ENCODE data around the gene B4GALT2.

B4GALT2 gene

DNA sequence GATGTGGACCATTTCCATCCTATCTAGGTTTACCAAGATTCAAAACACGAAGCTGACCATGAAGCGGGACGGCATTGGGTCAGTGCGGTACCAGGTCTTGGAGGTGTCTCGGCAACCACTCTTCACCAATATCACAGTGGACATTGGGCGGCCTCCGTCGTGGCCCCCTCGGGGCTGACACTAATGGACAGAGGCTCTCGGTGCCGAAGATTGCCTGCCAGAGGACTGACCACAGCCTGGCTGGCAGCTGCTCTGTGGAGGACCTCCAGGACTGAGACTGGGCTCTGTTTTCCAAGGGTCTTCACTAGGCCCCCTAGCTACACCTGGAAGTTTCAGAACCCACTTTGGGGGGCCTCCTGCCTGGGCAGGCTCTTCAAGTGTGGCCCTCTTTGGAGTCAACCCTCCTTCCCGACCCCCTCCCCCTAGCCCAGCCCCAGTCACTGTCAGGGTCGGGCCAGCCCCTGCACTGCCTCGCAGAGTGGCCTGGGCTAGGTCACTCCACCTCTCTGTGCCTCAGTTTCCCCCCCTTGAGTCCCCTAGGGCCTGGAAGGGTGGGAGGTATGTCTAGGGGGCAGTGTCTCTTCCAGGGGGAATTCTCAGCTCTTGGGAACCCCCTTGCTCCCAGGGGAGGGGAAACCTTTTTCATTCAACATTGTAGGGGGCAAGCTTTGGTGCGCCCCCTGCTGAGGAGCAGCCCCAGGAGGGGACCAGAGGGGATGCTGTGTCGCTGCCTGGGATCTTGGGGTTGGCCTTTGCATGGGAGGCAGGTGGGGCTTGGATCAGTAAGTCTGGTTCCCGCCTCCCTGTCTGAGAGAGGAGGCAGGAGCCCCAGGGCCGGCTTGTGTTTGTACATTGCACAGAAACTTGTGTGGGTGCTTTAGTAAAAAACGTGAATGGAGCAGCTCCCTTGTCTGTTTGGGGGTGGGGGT, 11.5 kb downstream of the B4GALT2 start:
- peak overlapping the region; percentile 75 for H3K27ac ChIP-seq
- TF ChIP-seq, protein P1, sequence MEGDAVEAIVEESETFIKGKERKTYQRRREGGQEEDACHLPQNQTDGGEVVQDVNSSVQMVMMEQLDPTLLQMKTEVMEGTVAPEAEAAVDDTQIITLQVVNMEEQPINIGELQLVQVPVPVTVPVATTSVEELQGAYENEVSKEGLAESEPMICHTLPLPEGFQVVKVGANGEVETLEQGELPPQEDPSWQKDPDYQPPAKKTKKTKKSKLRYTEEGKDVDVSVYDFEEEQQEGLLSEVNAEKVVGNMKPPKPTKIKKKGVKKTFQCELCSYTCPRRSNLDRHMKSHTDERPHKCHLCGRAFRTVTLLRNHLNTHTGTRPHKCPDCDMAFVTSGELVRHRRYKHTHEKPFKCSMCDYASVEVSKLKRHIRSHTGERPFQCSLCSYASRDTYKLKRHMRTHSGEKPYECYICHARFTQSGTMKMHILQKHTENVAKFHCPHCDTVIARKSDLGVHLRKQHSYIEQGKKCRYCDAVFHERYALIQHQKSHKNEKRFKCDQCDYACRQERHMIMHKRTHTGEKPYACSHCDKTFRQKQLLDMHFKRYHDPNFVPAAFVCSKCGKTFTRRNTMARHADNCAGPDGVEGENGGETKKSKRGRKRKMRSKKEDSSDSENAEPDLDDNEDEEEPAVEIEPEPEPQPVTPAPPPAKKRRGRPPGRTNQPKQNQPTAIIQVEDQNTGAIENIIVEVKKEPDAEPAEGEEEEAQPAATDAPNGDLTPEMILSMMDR (conservative IDR thresholded peaks at IDR 0.05), result no peak
- no peak for TF ChIP-seq ZFX (IDR thresholded peaks at IDR 0.05)

DNA sequence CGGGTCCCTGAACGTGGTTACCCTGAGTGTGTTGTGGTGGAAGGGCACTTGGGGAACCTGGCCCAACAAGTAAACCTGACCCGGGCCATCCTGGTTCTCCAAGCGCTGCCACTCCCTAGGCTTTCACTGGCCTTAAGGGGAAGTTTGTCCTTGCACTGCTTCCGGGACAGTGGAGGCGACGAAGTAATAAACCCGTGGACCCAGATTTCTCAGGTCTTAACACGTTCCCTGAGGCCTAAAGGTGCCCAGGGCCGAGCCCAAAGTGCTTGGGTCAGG, 12.1 kb downstream of the B4GALT2 start:
- TF ChIP-seq, protein P1 (conservative IDR thresholded peaks at IDR 0.05), result no peak
- TF ChIP-seq ZFX (IDR thresholded peaks at IDR 0.05), result no peak
- H3K27ac ChIP-seq, result peak overlapping the region; percentile 75

DNA sequence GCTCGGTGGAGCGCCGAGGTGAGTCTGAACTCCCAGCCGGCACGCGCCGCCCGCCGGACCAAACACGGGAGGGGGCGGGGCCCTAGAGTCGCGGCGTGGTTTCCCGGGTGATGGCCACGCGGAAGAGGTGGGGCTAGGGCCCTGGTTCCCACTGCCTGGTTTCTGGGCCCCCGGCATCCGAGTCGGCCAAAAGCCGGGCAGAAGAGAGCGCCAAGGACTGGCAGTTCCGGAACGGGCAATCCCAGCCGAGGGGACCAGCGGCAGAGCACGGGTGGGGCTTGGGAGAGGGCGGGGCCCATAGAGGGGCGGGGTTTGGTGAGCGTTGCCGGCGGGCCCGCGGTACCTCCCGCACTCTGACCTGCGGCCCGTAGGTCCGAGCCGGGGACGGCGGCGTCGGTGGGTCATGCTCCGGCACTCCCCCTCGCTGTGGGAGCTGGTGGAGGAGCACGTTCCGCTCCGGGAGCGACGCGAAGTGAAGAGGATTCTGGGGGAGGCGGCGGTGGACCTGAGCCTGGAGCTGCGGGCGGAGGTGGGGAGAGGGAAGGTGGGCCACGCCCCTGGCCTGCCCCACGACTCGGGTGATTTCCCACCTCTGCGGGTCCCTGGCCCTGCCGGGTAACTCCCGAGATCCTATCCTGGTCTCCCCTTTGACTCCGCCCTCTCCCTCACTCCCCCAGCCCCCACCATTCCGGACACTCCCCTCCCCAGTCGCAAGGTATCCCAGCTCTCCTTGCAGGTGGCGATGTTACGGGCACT, 12.6 kb downstream of the B4GALT2 start, which contains the start of gene CCDC24:
Gene CCDC24 (plus strand): TSS at position 124 of the 756 bp plus-strand sequence. CDS start 280 bp downstream, at position 404.
- peak within 1 kb of the TSS; percentile 75 for H3K27ac ChIP-seq
- TF ChIP-seq, protein P1 (conservative IDR thresholded peaks at IDR 0.05), result no peak
- TF ChIP-seq ZFX (IDR thresholded peaks at IDR 0.05), result no peak

- no peak for TF ChIP-seq ZFX (IDR thresholded peaks at IDR 0.05)
- TF ChIP-seq, protein P1 (conservative IDR thresholded peaks at IDR 0.05), result no peak
- peak overlapping the region; percentile 75 for H3K27ac ChIP-seq
These were observed 13.4 kb downstream of the B4GALT2 start for GRCh38 chr1:43992232-43992995.

GRCh38 chr1:43993206-43993914, 14.3 kb downstream of the B4GALT2 start:
- no peak overlapping the region for H3K27ac ChIP-seq

DNA sequence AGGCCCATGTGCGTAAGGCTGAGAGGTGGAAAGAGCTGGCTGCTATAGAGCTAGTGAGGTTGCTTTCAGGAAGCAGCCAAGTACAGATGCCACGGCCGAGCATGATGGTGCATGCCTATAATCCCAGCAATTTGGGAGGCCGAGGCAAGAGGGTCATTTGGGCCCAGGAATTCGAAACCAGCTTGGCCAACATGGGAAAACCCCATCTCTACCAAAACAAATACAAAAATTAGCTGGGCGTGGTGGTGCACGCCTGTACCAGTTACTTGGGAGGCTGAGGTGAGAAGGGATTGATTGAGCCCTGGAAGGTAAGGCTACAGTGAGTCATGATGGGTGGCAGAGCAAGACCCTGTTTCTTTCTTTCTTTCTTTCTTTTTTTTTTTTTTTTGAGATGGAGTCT, 15.1 kb downstream of the B4GALT2 start:
- no peak overlapping the region for H3K27ac ChIP-seq
- no peak for TF ChIP-seq ZFX (IDR thresholded peaks at IDR 0.05)
- TF ChIP-seq, protein P1 (conservative IDR thresholded peaks at IDR 0.05), result no peak

More at GRCh38 chr1:43993206-43993914, 14.3 kb downstream of the B4GALT2 start:
- TF ChIP-seq, protein P1 (conservative IDR thresholded peaks at IDR 0.05), result no peak
- no peak for TF ChIP-seq ZFX (IDR thresholded peaks at IDR 0.05)

All from C4-2B (cell line).